DOHH2 (cell line): ENCODE data around the gene MAP2K5.

Source experiments
- H3F3A ChIP-seq: fragments of 200-600 bp; sonication (generic), shearing (Covaris generic); 2 replicates; pipeline ENCODE4 v1.6.0; 2016; ENCODE audit warnings: antibody characterized with exemption, mild to moderate bottlenecking; ENCODE audit not compliant: control insufficient read depth, insufficient read depth
- H3K27ac ChIP-seq: fragments of 200-600 bp; sonication (generic); 2 replicates; pipeline ENCODE4 v1.5.1; 2014; ENCODE audit warnings: low read depth, mild to moderate bottlenecking, low read length, moderate library complexity
- H3K27me3 ChIP-seq: fragments of 200-600 bp; sonication (generic); 2 replicates; pipeline ENCODE4 v1.6.1; 2014; ENCODE audit warnings: mild to moderate bottlenecking, low read length, mixed read lengths; ENCODE audit not compliant: control insufficient read depth
- H3K36me3 ChIP-seq: fragments of 200-600 bp; sonication (generic); 2 replicates; pipeline ENCODE4 v1.6.1; 2014; ENCODE audit warnings: mild to moderate bottlenecking, low read length, moderate library complexity, mixed read lengths; ENCODE audit not compliant: control insufficient read depth
- H3K4me1 ChIP-seq: fragments of 200-600 bp; sonication (generic); 2 replicates; pipeline ENCODE4 v1.6.1; 2014; ENCODE audit warnings: mild to moderate bottlenecking, low read length, mixed read lengths; ENCODE audit not compliant: control insufficient read depth
- H3K4me2 ChIP-seq: fragments of 200-600 bp; sonication (generic); 2 replicates; pipeline ENCODE4 v1.6.0; 2014; ENCODE audit warnings: mild to moderate bottlenecking, low read length, moderate library complexity
- H3K4me3 ChIP-seq: fragments of 200-600 bp; sonication (generic); 2 replicates; pipeline ENCODE4 v1.5.1; 2014; ENCODE audit warnings: mild to moderate bottlenecking, low read length, mixed read lengths
- H3K79me2 ChIP-seq: fragments of 200-600 bp; sonication (generic); 2 replicates; pipeline ENCODE4 v1.6.1; 2014; ENCODE audit warnings: mild to moderate bottlenecking, low read length, mixed read lengths; ENCODE audit not compliant: control insufficient read depth
- H3K9me2 ChIP-seq: fragments of 200-600 bp; sonication (generic); replicated peaks from 2 replicates; pipeline ENCODE4 v1.6.1; 2014; ENCODE audit warnings: mild to moderate bottlenecking, low read length, mixed read lengths; ENCODE audit not compliant: control insufficient read depth
- H3K9me3 ChIP-seq: fragments of 200-600 bp; sonication (generic); 2 replicates; pipeline ENCODE4 v1.6.1; 2014; ENCODE audit warnings: antibody characterized with exemption, low read length, mixed read lengths; ENCODE audit not compliant: control insufficient read depth, insufficient read depth
- H4K20me1 ChIP-seq: fragments of 200-600 bp; sonication (generic); 2 replicates; pipeline ENCODE4 v1.6.0; 2014; ENCODE audit warnings: low read depth, mild to moderate bottlenecking, antibody characterized with exemption, low read length, moderate library complexity; ENCODE audit not compliant: control insufficient read depth, insufficient read depth
- EZH2phosphoT487 ChIP-seq: fragments of 200-600 bp; sonication (generic); IDR thresholded peaks from 2 replicates; pipeline ENCODE4 v1.6.1; 2017; ENCODE audit warnings: borderline replicate concordance, mild to moderate bottlenecking, antibody characterized with exemption, low read length, moderate library complexity, mixed read lengths
- TF ChIP-seq, protein P1 (sequence below): fragments of 200-600 bp; sonication (generic); IDR thresholded peaks from one replicate; pipeline ENCODE4 v1.5.1; 2014; ENCODE audit warnings: antibody characterized with exemption, mild to moderate bottlenecking, low read depth, low read length; ENCODE audit not compliant: poor library complexity, severe bottlenecking

MAP2K5 gene

DNA sequence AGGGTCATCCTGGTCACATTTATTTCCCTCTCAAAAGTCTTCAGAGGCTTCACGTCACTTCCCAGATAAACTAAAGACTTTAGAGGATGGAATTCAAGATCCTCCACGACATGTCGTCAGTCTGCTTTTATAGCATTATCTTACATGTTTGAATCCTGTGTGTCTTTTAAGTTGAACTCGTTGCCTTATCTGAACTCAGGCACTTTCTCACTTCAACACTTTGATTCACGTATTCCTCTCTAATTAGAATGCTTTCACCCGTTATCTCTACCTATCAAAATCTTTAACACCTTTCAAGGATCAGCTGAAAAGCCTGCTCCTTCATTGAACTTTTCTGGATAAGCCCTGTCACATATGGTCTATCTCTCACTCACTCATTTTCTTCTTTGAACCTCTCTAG, 97.1 kb downstream of the MAP2K5 start:
- Histone ChIP-seq H3K79me2 (no peaks in the 10 kb centered on the region), H3K27ac (no peak overlapping the region), H3F3A (no peaks in the 10 kb centered on the region), H3K27me3 (no peaks in the 10 kb centered on the region), H3K4me1 (no peaks in the 10 kb centered on the region), H3K36me3 (no peaks in the 10 kb centered on the region), H4K20me1 (no peaks in the 10 kb centered on the region), H3K9me3 (no peaks in the 10 kb centered on the region), H3K9me2 (no peaks in the 10 kb centered on the region), H3K4me2 (no peak overlapping the region), H3K4me3 (no peak overlapping the region)
- TF ChIP-seq EZH2phosphoT487 = no peak
- TF ChIP-seq, protein P1, sequence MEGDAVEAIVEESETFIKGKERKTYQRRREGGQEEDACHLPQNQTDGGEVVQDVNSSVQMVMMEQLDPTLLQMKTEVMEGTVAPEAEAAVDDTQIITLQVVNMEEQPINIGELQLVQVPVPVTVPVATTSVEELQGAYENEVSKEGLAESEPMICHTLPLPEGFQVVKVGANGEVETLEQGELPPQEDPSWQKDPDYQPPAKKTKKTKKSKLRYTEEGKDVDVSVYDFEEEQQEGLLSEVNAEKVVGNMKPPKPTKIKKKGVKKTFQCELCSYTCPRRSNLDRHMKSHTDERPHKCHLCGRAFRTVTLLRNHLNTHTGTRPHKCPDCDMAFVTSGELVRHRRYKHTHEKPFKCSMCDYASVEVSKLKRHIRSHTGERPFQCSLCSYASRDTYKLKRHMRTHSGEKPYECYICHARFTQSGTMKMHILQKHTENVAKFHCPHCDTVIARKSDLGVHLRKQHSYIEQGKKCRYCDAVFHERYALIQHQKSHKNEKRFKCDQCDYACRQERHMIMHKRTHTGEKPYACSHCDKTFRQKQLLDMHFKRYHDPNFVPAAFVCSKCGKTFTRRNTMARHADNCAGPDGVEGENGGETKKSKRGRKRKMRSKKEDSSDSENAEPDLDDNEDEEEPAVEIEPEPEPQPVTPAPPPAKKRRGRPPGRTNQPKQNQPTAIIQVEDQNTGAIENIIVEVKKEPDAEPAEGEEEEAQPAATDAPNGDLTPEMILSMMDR = no peak

- Histone ChIP-seq H3K27me3 (no peaks in the 10 kb centered on the region), H3K36me3 (no peaks in the 10 kb centered on the region), H3K4me2 (no peak overlapping the region), H3K4me3 (no peak overlapping the region), H3K79me2 (no peaks in the 10 kb centered on the region), H3K9me2 (no peaks in the 10 kb centered on the region), H3K27ac (no peak overlapping the region), H3F3A (no peaks in the 10 kb centered on the region), H3K9me3 (no peaks in the 10 kb centered on the region), H3K4me1 (no peaks in the 10 kb centered on the region), H4K20me1 (no peaks in the 10 kb centered on the region)
- TF ChIP-seq, protein P1 = no peak
- TF ChIP-seq EZH2phosphoT487 = no peak
These were observed 99.0 kb downstream of the MAP2K5 start for GRCh38 chr15:67641453-67641852.

GRCh38 chr15:67646847-67647246, 104.3 kb downstream of the MAP2K5 start:
- Histone ChIP-seq H3K9me2 (no peaks in the 10 kb centered on the region), H3K9me3 (no peaks in the 10 kb centered on the region), H3K79me2 (no peaks in the 10 kb centered on the region), H3K36me3 (no peaks in the 10 kb centered on the region), H3K27me3 (no peaks in the 10 kb centered on the region), H3K4me3 (no peak overlapping the region), H3F3A (no peaks in the 10 kb centered on the region), H3K27ac (no peak overlapping the region), H4K20me1 (no peaks in the 10 kb centered on the region), H3K4me1 (no peaks in the 10 kb centered on the region), H3K4me2 (no peak overlapping the region)
- TF ChIP-seq EZH2phosphoT487 = no peak
- TF ChIP-seq, protein P1 = no peak

DNA sequence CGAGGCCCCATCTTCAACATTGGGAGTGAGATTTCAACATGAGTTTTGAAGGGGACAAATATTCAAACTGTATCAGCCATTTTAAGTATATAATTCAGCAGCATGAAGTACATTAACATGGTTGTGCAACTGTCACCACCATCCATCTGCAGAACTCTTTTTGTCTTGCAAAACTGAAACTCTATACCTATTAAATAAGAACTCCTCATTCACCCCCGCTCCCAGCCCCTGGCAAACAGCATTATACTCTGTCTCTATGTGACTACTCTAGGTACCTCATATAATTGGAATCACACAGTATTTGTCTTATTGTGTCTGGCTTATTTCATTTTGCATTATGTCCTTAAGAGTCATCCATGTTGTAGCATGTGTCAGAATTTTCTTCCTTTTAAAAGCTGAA, 110.1 kb downstream of the MAP2K5 start:
- H3K27ac ChIP-seq = no peak overlapping the region
- H3K9me2 ChIP-seq = no peaks in the 10 kb centered on the region
- no peak overlapping the region for H3K4me3 ChIP-seq
- no peaks in the 10 kb centered on the region for H3K4me1 ChIP-seq
- H3F3A ChIP-seq = no peaks in the 10 kb centered on the region
- TF ChIP-seq EZH2phosphoT487 = no peak
- H3K27me3 ChIP-seq = no peaks in the 10 kb centered on the region
- no peak overlapping the region for H3K4me2 ChIP-seq
- H3K36me3 ChIP-seq = no peaks in the 10 kb centered on the region
- no peaks in the 10 kb centered on the region for H3K79me2 ChIP-seq
- H4K20me1 ChIP-seq = no peaks in the 10 kb centered on the region
- no peaks in the 10 kb centered on the region for H3K9me3 ChIP-seq
